Stimulated activated naive CD4-positive, alpha-beta T cell (primary cell): ENCODE measurements around the gene ANKMY1.
"Not testable (repeated sequence)": the region's sequence is repeated elsewhere in the genome, so short reads cannot be mapped to it uniquely, and the experiment has no call there.

Source experiments
- DNase-seq, 6 experiments: peaks; one replicate each; lab custom pipeline; 2025; lab: John Stamatoyannopoulos, UW

The ANKMY1 gene

GRCh38 chr2:240521885-240522284 is 35.9 kb downstream of the ANKMY1 start:
- DNase-seq = not testable (repeated sequence)

- no peak for DNase-seq
Observed at GRCh38 chr2:240520974-240521350, 36.8 kb downstream of the ANKMY1 start.

GRCh38 chr2:240520130-240520973 is 37.4 kb downstream of the ANKMY1 start:
- DNase-seq = no peak

- no peak for DNase-seq
Observed at GRCh38 chr2:240519396-240520129, 38.2 kb downstream of the ANKMY1 start.

GRCh38 chr2:240518981-240519380 is 38.8 kb downstream of the ANKMY1 start:
- no peak for DNase-seq

- no peak for DNase-seq
Observed at GRCh38 chr2:240517342-240517741, 40.4 kb downstream of the ANKMY1 start.

GRCh38 chr2:240514631-240515030 is 43.2 kb downstream of the ANKMY1 start:
- DNase-seq = no peak

- DNase-seq = peak; percentile 52 to 83 (median 69)
Observed at GRCh38 chr2:240513549-240514287, 44.1 kb downstream of the ANKMY1 start.

- no peak for DNase-seq
Observed at GRCh38 chr2:240512666-240513535, 44.9 kb downstream of the ANKMY1 start.

GRCh38 chr2:240512109-240512485 is 45.7 kb downstream of the ANKMY1 start:
- no peak for DNase-seq

GRCh38 chr2:240511351-240512108 is 46.3 kb downstream of the ANKMY1 start:
- no peak for DNase-seq

GRCh38 chr2:240510513-240511210 is 47.1 kb downstream of the ANKMY1 start:
- DNase-seq = no peak

GRCh38 chr2:240509667-240510512 is 47.9 kb downstream of the ANKMY1 start:
- no peak for DNase-seq

GRCh38 chr2:240508832-240509545 is 48.8 kb downstream of the ANKMY1 start:
- no peak for DNase-seq

- DNase-seq = no peak
Observed at GRCh38 chr2:240507778-240508251, 50.0 kb downstream of the ANKMY1 start.

GRCh38 chr2:240507060-240507777 is 50.6 kb downstream of the ANKMY1 start:
- DNase-seq = no peak

GRCh38 chr2:240506406-240507059 is 51.3 kb downstream of the ANKMY1 start:
- no peak for DNase-seq
